H7 (cell line): ENCODE measurements around the gene NDP. TPM values are rescaled to one million over a fixed set of nuclear protein-coding genes. Genes with fewer than 3 reads are reported as not detected.

Source experiments
- DNase-seq: peaks from one replicate; pipeline ENCODE4 v3.0.0; 2012
- H3K27me3 ChIP-seq: 2 replicates; pipeline ENCODE4 v1.6.0; 2011; ENCODE audit warnings: mild to moderate bottlenecking, low read length; ENCODE audit not compliant: control insufficient read depth, insufficient read depth
- H3K36me3 ChIP-seq: replicated peaks from 2 replicates; pipeline ENCODE4 v1.5.1; 2011; ENCODE audit warnings: low read length; ENCODE audit not compliant: control insufficient read depth, insufficient read depth
- H3K4me3 ChIP-seq: 2 replicates; pipeline ENCODE4 v1.5.1; 2011; ENCODE audit warnings: low read depth, mild to moderate bottlenecking, control low read depth, low read length, moderate library complexity; ENCODE audit not compliant: insufficient read depth
- total RNA-seq: library from RNA; depleted of rRNA; stranded (reverse); fragments of >200 nt; shearing (Covaris generic); gene quantifications from 2 replicates; pipeline ENCODE4 v1.2.3, GENCODE V29; 2014

NDP gene
- total RNA-seq, 1 experiment from 2014 or later: not detected

DNA sequence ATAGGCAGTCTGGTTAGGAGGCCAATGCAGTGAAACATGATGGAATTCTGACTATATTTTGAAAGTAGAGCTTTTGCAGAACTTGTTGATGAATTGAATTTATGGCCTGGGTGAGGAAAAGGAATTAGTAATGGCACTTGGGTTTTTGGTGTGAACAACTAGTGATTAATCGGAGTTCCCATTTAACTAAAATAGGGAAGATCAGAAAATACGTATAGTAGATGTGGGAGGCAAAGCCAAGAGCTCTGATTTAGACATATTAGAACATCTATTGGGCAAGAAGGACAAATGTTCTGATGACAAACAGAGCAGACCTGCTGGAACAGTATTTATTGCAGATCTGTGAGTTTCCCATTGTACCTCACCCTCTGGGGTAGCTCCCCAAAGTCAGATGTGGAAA lies 12.3 kb upstream of the NDP start:
- Histone ChIP-seq H3K36me3 (no peaks in the 10 kb centered on the region), H3K4me3 (no peak overlapping the region), H3K27me3 (no peaks in the 10 kb centered on the region)
- no peak for DNase-seq

DNA sequence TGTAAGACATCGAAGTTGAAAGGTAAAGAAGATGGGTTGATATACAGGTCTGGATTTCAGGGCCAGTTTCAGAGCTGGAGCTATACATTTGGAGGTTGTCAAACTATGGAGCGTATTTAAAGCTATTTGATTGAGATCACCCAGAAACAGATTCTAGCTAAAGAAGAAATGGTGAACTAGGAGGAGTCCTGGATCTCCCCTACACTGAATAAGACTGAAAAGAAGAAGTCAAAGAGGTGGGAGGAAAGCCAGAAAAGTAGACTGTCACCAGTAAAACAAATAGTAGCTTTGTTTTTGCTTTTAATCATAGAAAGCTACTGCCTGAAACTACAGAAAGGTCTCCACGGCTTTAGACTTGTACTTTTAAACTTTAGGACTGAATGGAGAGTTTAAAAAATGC lies 5.0 kb upstream of the NDP start:
- no peaks in the 10 kb centered on the region; the same call in 1 of the 2 replicates for H3K27me3 ChIP-seq
- no peak overlapping the region for H3K4me3 ChIP-seq
- H3K36me3 ChIP-seq: no peaks in the 10 kb centered on the region
- DNase-seq: no peak

DNA sequence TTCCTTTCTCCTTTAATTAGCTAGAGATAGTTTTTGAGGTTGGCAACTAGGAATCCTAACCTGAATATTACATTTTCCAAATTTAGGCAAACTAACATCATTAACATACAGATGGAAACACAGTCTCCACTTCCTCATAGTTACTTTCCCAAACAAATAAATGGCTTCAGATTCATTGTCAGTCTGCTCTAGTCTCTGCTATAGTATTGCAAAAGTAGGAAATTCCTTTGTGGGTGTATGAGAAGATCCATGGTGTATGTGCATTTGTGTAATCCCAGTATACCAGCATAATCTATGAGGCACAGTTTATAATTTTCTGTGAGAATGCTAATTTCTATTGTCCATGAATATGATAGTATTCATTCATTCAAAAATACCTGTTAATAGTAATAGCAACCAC lies 3.0 kb upstream of the NDP start:
- H3K36me3 ChIP-seq: no peaks in the 10 kb centered on the region
- no peak for DNase-seq
- no peaks in the 10 kb centered on the region; the same call in 1 of the 2 replicates for H3K27me3 ChIP-seq
- no peak overlapping the region for H3K4me3 ChIP-seq

DNA sequence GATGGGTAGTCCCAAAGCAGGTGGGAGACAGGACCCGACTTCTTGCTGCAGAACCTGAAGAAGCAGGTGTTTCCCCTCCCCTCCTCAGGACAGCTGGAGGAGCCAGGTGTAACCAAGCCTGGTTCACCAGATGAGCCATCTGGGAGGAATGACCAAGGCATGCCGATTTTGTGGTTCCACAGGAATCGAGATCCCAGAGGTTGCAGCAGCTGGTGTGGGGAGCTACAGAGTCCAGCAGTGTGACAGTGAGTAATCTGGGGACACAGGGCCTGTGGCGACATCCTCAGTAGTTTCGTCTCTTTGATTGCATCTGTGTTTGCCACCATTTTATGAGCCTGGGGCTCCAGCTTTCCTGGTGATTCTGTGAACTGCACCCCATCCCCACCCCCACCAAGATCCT lies 2.6 kb upstream of the NDP start:
- no peaks in the 10 kb centered on the region for H3K36me3 ChIP-seq
- H3K4me3 ChIP-seq: no peak overlapping the region
- DNase-seq: no peak
- H3K27me3 ChIP-seq: no peaks in the 10 kb centered on the region; the same call in 1 of the 2 replicates

DNA sequence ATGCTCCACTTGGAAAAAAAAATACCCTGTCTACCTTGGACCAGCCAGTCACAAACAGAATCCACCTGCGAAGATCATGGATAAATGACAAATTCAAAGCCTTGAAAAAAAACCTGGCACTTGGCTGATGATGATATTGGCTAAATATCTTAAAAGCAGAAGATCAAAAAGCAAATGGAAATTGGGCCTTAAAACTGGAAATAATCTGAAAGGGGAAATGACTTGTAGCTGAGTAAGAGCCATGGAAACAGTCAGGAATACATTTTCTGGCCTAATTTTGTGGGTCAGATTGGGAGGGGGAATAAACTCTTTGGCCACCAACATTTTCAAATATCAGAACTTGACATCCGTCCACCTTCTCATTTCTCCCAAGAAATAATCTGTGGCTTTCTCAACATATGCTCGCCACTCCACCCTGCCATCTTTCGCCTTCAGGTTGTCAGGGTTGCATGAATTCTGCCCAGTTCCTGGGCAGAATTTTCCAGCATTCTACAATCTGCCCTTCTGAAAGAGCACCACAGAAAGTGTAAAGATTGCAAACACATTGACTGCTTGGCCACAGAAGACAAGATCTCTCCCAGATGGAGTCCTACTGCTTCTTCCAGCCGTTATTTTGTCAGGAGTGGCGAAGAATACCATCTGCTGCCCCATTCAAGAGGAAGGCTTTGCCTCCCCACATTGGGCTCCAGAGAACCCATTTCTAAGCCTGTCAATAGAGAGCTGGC lies 1.7 kb upstream of the NDP start:
- H3K4me3 ChIP-seq: no peak overlapping the region
- no peaks in the 10 kb centered on the region; the same call in 1 of the 2 replicates for H3K27me3 ChIP-seq
- DNase-seq: no peak
- no peaks in the 10 kb centered on the region for H3K36me3 ChIP-seq

DNA sequence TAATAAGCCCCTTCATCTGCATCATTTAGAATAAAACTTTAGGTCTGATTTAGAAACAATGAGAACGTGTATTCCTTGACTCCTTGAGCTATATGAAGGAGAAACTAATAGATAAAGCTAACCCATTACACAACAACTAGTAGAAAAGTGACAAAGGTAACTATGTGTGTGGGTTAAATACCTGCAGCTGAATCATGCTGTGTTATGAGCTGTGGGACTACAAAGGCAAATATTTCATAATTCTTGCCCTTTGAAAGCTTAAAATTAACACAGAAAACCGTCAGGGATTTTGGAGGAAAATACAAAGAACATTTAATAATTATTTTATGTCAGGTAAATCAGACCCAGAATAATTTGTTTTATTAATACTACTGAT lies 898 bp upstream of the NDP start:
- Histone ChIP-seq H3K27me3 (no peaks in the 10 kb centered on the region; the same call in 1 of the 2 replicates), H3K4me3 (no peak overlapping the region), H3K36me3 (no peaks in the 10 kb centered on the region)
- no peak for DNase-seq

DNA sequence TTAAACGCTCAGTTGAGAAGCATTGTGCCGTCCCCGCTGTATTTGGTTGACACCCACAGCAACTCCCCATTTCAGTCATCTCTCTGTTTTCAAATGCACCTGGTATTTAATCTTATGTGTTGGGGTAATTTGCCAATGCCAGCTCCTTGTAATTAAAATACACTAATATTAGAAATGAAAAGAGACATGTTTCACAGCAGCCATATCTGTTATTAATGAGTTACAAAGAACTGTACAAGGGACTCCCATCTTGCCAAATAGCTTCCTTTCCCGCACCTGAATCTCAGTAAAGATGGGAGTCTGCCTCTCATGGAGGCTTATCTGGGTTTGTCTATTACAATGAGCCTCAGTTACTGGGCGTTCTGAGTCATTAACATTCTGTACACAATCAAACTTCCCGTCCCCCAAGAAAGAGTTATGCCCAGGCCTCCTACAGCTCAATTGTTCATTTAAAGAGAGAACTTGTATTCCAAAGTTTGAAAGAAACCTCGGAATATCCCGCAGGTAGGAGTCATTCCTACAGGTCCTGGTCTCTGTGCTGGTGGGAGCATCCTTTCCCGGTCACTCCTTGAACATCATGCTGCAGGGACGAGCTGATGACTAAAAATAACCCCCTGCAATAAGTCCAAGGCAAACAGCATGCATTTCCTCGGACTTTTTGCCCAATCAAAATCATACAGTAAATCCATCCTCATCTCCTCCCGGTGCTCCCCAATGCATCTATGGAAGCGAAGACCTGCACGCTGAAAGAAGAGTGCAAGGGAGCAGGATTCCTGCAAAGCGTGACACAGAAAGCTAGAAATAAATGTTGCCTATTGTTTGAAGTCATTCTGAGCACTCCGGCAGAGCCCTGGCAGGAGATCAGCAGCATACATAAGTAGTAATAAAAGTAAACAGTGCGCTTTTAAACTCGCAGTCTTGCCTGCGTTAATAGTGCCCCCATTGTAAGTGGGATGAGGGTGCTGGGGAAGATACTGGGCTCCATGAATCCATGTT lies 926 bp downstream of the NDP start:
- H3K36me3 ChIP-seq: no peaks in the 10 kb centered on the region
- H3K4me3 ChIP-seq: no peak overlapping the region
- H3K27me3 ChIP-seq: no peaks in the 10 kb centered on the region; the same call in 1 of the 2 replicates
- no peak for DNase-seq

DNA sequence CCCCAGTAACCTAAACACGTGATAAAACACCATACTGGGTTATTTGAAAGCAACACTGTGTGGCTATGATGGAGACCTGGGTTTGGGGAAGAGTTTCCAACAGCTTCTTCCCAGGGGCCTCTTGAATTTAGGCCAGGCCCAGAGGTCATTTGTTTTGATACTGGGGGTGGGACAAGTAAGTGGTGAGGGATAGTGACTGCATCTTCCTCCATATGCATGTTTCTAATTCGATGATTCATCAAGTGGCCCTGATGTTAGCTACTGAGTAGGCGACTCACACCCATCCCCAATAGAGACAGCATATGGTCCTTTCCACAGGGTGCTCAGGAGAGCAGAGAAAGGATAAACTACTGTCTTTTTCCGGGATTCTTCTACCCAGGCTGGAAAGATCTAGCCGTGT lies 2.7 kb downstream of the NDP start:
- H3K4me3 ChIP-seq: no peak overlapping the region
- no peaks in the 10 kb centered on the region; the same call in 1 of the 2 replicates for H3K27me3 ChIP-seq
- H3K36me3 ChIP-seq: no peaks in the 10 kb centered on the region
- DNase-seq: no peak

DNA sequence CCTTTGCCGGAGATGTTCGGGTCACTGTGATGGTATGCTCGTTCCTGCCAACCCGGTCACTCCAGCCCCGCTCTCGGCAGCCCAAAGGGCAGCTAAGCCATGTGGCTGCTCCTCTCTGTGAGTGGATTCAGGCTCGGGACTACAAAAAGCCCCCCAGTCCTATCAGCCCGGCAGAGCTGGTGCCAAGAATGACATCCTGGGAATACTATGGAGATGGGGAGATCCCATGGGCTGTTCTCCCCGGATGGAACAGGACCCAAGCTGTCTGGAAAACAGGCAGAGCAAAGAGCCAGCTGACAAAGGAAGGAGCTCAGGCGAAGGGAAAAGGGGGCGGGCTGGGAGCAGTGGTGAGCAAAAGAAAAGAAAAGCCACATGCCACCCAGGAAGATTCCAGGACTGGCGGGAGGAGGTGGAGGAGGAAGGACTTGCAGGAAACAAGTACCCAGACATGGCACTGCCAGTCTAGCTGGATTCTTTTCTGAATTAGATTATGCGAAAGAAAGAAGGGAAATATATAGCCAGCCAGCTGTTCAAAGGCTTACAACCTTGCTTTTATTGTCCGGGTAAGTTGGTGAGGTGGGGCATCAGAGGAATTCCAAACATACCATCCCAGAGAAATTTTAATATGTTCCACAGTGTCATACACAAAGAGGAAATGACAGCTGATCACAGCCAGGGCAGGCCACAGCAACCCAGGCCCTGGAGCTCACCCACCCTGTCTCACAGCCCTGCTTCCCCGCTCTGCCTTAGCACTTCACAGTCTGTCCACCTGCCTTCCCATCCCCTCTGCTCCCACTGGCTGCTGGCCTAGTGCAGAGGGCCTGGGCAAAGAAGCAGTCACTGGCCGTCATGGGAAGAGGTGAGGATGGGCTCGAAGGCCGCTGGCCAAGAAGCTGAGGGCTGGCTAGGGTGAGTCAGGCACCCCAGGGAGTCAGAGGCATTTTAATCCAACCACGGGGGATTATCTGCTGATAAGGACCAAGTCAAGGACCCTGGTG lies 3.4 kb downstream of the NDP start:
- DNase-seq: peak; percentile 24
- Histone ChIP-seq H3K27me3 (no peaks in the 10 kb centered on the region; the same call in 1 of the 2 replicates), H3K36me3 (no peaks in the 10 kb centered on the region), H3K4me3 (no peak overlapping the region)

DNA sequence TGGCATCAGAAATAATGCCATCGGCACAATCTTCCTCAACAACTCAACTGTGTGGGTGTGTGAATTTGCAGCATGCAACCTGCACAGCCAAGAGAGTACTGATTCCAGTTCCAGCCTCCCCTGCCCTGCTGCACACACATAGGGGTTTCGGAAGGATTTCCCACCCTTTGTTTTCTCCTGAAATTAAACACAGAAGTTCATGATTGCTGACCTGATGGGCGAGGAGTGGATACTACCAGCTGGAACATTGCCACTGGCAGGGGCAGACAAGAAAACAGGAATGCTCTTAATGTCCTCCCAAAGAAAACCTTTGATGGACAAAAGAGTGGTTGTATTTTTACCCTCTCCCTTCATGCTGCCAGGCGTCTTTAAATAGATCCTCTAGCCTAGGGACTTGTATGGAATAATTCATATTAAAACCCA lies 4.8 kb downstream of the NDP start:
- Histone ChIP-seq H3K4me3 (no peak overlapping the region), H3K27me3 (no peaks in the 10 kb centered on the region), H3K36me3 (no peaks in the 10 kb centered on the region)
- no peak for DNase-seq

DNA sequence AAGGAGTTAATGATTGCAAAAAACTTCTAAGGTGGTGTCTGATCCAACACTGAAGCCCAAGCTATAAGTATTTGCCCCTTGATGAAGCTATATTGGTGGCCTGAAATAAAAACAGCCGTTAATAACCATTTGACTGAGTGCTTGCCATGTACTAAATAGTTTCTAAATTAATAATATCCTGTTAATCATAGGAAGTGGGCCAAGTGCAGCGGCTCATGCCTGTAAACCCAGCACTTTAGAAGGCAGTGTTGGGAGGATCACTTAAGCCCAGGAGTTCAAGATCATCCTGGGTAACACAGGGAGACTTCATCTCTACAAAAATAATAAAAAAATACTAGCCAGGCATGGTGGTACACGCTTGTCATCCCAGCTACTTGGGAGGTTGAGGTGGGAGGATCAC lies 8.3 kb downstream of the NDP start:
- H3K36me3 ChIP-seq: no peaks in the 10 kb centered on the region
- no peak overlapping the region for H3K4me3 ChIP-seq
- DNase-seq: no peak
- H3K27me3 ChIP-seq: no peaks in the 10 kb centered on the region

DNA sequence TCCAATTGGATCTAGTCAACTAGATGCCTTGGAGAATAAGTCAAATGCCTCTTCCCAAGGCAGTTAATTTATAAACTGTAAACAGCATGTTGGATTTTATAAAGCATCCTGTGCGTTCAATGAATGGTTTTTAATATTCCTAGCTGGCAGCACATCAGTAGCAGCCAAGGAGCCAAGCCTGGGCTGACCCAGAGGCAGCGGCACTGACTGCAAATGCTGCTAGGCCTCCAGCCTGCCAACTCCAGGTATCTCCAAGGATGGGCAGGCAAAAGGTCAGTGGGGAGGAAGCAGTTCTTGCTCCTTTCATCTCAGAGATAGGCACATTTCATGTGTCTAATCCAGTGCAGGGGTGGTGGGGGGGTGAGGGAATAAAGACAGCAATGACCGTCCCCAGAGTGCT lies 9.5 kb downstream of the NDP start:
- no peaks in the 10 kb centered on the region for H3K27me3 ChIP-seq
- DNase-seq: no peak
- H3K36me3 ChIP-seq: no peaks in the 10 kb centered on the region
- no peak overlapping the region for H3K4me3 ChIP-seq

DNA sequence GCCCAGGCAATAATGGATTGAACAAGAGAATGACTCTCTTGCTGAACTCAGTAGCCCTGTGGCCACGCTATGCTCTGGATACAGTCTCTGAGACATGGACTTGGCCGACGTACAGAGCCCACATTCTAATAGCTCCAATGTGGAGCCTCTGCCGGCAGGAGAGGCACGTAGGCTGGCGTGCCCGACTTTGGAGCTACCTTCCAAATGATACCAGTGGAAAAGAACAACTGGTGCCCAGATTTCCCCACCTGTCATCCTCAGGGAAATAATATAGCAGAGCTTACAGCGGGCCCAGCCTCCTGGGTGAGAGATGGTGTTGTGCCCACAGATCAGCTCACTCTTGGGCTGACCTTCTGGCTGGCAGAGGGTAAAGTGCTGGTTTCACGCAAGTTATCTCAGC lies 10.6 kb downstream of the NDP start:
- Histone ChIP-seq H3K27me3 (no peaks in the 10 kb centered on the region), H3K36me3 (no peaks in the 10 kb centered on the region), H3K4me3 (no peak overlapping the region)
- DNase-seq: no peak

DNA sequence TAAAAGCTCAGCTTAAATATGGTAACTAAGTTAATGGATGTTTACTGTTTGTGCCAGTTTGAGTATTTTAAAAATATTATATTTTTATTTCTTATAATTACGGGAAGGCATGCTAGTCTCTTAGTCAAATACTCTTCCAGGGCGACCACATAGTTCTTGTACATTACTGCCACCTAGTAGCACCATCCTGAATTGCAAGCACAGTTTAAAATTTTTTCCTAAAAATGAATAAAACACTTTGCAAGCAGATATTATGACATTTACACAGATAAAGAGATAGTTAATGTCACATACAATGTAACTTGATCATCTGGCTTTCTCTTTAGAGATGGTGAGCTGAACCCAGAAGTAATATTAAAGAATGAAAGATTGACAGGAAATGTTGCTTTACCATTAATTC lies 11.5 kb downstream of the NDP start:
- no peak for DNase-seq
- Histone ChIP-seq H3K36me3 (no peaks in the 10 kb centered on the region), H3K27me3 (no peaks in the 10 kb centered on the region), H3K4me3 (no peak overlapping the region)
